Measurements from ENCODE around the gene EDA2R. TPM values are rescaled to one million over a fixed set of nuclear protein-coding genes. Genes with fewer than 3 reads are reported as not detected.
A peak's percentile ranks its signal among the peaks of the same experiment; 100 is the strongest.

Gene EDA2R
- total RNA-seq, 1 donor from 2014 or later = 25.3 TPM

GRCh38 chrX:66634272-66634671, 4.6 kb downstream of the EDA2R start:
- H3K36me3 Mint-ChIP-seq (ENCODE audit: low read depth, unreplicated experiment) = no peaks in the 10 kb centered on the region
- H3K27me3 Mint-ChIP-seq (ENCODE audit: low read depth, unreplicated experiment) = no peaks in the 10 kb centered on the region
- DNase-seq (ENCODE audit: low read depth) (peak; percentile 42), FAIRE-seq (peak; percentile 88)
- H3K27ac Mint-ChIP-seq (ENCODE audit: unreplicated experiment) = peak overlapping the region; percentile 34
- Histone ChIP-seq H3K27ac (ENCODE audit: low read depth, low read length) (peak overlapping the region; percentile 95), H3K4me1 (ENCODE audit: insufficient read depth, low read length) (peaks cover 26% of the 10 kb centered on the region), H3K4me3 (ENCODE audit: insufficient read depth, low read depth, low read length) (peak overlapping the region; percentile 38), H3K4me2 (ENCODE audit: low read length) (peak overlapping the region; percentile 90), H3K9me3 (ENCODE audit: insufficient read depth, low read depth, low read length) (no peaks in the 10 kb centered on the region), H3K79me2 (ENCODE audit: insufficient read depth, low read length) (peaks cover 65% of the 10 kb centered on the region), H3K9ac (ENCODE audit: low read length) (peak overlapping the region; percentile 70), H3K27me3 (ENCODE audit: insufficient read depth, low read length) (no peaks in the 10 kb centered on the region), H3K36me3 (ENCODE audit: insufficient read depth, low read length) (peaks cover 3% of the 10 kb centered on the region), H2AFZ (ENCODE audit: low read depth, low read length) (no peak overlapping the region), H4K20me1 (ENCODE audit: insufficient read depth, low read length) (peaks cover under 1% of the 10 kb centered on the region)
- TF ChIP-seq CTCF (IDR thresholded peaks at IDR 0.05; ENCODE audit: insufficient read depth, low read depth, low read length) (no peak), EZH2 (IDR thresholded peaks at IDR 0.05; ENCODE audit: insufficient read depth, low read length) (no peak)
- H3K4me1 Mint-ChIP-seq (ENCODE audit: low read depth, unreplicated experiment) = peaks cover 33% of the 10 kb centered on the region
- peak overlapping the region; percentile 75 for H3K4me3 Mint-ChIP-seq (ENCODE audit: unreplicated experiment)
- no peaks in the 10 kb centered on the region for H3K9me3 Mint-ChIP-seq (ENCODE audit: unreplicated experiment)

- Mint-ChIP-seq H3K27me3 (ENCODE audit: low read depth, unreplicated experiment) (no peaks in the 10 kb centered on the region), H3K36me3 (ENCODE audit: low read depth, unreplicated experiment) (no peaks in the 10 kb centered on the region), H3K9me3 (ENCODE audit: unreplicated experiment) (no peaks in the 10 kb centered on the region), H3K4me1 (ENCODE audit: low read depth, unreplicated experiment) (peaks cover 33% of the 10 kb centered on the region), H3K27ac (ENCODE audit: unreplicated experiment) (no peak overlapping the region), H3K4me3 (ENCODE audit: unreplicated experiment) (peak overlapping the region; percentile 75)
- peaks cover 3% of the 10 kb centered on the region for H3K36me3 ChIP-seq (ENCODE audit: insufficient read depth, low read length)
- peak overlapping the region; percentile 95 for H3K27ac ChIP-seq (ENCODE audit: low read depth, low read length)
- no peaks in the 10 kb centered on the region for H3K27me3 ChIP-seq (ENCODE audit: insufficient read depth, low read length)
- TF ChIP-seq CTCF (IDR thresholded peaks at IDR 0.05; ENCODE audit: insufficient read depth, low read depth, low read length) (no peak), EZH2 (IDR thresholded peaks at IDR 0.05; ENCODE audit: insufficient read depth, low read length) (no peak)
- H3K79me2 ChIP-seq (ENCODE audit: insufficient read depth, low read length) = peaks cover 69% of the 10 kb centered on the region
- no peaks in the 10 kb centered on the region for H3K9me3 ChIP-seq (ENCODE audit: insufficient read depth, low read depth, low read length)
- DNase-seq (ENCODE audit: low read depth) (peak; percentile 85), FAIRE-seq (peak; percentile 92)
- H3K4me1 ChIP-seq (ENCODE audit: insufficient read depth, low read length) = peaks cover 25% of the 10 kb centered on the region
- H4K20me1 ChIP-seq (ENCODE audit: insufficient read depth, low read length) = peaks cover 4% of the 10 kb centered on the region
- no peak overlapping the region for H2AFZ ChIP-seq (ENCODE audit: low read depth, low read length)
- peak overlapping the region; percentile 76 for H3K9ac ChIP-seq (ENCODE audit: low read length)
- peak overlapping the region; percentile 90 for H3K4me2 ChIP-seq (ENCODE audit: low read length)
- peak overlapping the region; percentile 38 for H3K4me3 ChIP-seq (ENCODE audit: insufficient read depth, low read depth, low read length)
Measured at GRCh38 chrX:66633541-66633940, 5.3 kb downstream of the EDA2R start.

GRCh38 chrX:66632981-66633380, 5.9 kb downstream of the EDA2R start:
- Histone ChIP-seq H3K27me3 (ENCODE audit: insufficient read depth, low read length) (no peaks in the 10 kb centered on the region), H3K4me2 (ENCODE audit: low read length) (peak overlapping the region; percentile 90), H3K36me3 (ENCODE audit: insufficient read depth, low read length) (peaks cover 3% of the 10 kb centered on the region), H3K27ac (ENCODE audit: low read depth, low read length) (peak overlapping the region; percentile 95), H3K4me3 (ENCODE audit: insufficient read depth, low read depth, low read length) (no peak overlapping the region), H3K4me1 (ENCODE audit: insufficient read depth, low read length) (peaks cover 25% of the 10 kb centered on the region), H3K9me3 (ENCODE audit: insufficient read depth, low read depth, low read length) (no peaks in the 10 kb centered on the region), H3K79me2 (ENCODE audit: insufficient read depth, low read length) (peaks cover 69% of the 10 kb centered on the region), H2AFZ (ENCODE audit: low read depth, low read length) (no peak overlapping the region), H3K9ac (ENCODE audit: low read length) (peak overlapping the region; percentile 76), H4K20me1 (ENCODE audit: insufficient read depth, low read length) (peaks cover 6% of the 10 kb centered on the region)
- Mint-ChIP-seq H3K36me3 (ENCODE audit: low read depth, unreplicated experiment) (no peaks in the 10 kb centered on the region), H3K9me3 (ENCODE audit: unreplicated experiment) (peaks cover under 1% of the 10 kb centered on the region), H3K27ac (ENCODE audit: unreplicated experiment) (no peak overlapping the region), H3K27me3 (ENCODE audit: low read depth, unreplicated experiment) (no peaks in the 10 kb centered on the region), H3K4me1 (ENCODE audit: low read depth, unreplicated experiment) (peaks cover 33% of the 10 kb centered on the region), H3K4me3 (ENCODE audit: unreplicated experiment) (no peak overlapping the region)
- FAIRE-seq = no peak
- TF ChIP-seq EZH2 (IDR thresholded peaks at IDR 0.05; ENCODE audit: insufficient read depth, low read length) (no peak), CTCF (IDR thresholded peaks at IDR 0.05; ENCODE audit: insufficient read depth, low read depth, low read length) (no peak)
- DNase-seq (ENCODE audit: low read depth) = peak; percentile 42
